NCI-H748 (cell line): Measurements from ENCODE around the gene DHH.
"Not testable (repeated sequence)": the region's sequence is repeated elsewhere in the genome, so short reads cannot be mapped to it uniquely, and the experiment has no call there.

ENCODE experiments used
- DNase-seq: peaks from one replicate; lab custom pipeline; 2025; ENCODE audit not compliant: unreplicated experiment; lab: John Stamatoyannopoulos, UW

The DHH gene

DNA sequence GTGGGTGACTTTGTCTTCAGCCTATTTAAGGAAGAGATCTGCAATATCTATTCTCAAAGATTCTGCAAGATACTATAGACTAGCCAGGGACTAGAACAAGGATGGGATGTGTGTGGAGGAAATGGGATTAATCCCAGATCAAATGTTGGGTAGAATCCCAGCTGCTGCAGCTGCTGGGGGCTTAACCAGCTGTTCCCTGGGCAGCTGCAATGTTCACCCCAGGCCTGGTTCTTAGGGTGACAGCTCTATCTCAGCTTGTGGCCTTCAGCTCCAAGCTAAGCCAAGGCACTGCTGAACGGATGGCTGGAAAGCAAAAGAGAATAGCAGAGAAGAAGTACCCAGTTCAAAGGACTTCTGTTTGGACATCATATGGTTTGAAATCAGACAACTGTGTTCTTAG, 14.8 kb downstream of the DHH start:
- DNase-seq, result no peak

DNA sequence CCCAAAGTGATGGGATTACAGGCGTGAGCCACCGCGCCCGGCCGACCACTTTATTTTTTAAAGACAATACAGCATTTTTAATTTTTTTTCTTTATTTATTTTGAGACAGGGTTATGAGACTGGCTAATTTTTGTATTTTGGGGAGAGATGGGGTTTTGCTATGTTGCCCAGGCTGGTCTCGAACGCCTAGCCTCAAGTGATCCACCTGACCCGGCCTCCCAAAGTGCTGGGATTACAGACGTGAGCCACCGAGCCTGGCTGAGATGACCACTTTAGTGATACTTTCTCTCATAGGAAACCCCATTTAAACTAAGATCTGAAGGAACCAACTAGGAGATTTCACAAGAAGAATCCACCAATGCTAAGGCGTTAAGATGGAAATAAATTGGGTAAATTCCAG, 23.6 kb downstream of the DHH start:
- no peak for DNase-seq

DNA sequence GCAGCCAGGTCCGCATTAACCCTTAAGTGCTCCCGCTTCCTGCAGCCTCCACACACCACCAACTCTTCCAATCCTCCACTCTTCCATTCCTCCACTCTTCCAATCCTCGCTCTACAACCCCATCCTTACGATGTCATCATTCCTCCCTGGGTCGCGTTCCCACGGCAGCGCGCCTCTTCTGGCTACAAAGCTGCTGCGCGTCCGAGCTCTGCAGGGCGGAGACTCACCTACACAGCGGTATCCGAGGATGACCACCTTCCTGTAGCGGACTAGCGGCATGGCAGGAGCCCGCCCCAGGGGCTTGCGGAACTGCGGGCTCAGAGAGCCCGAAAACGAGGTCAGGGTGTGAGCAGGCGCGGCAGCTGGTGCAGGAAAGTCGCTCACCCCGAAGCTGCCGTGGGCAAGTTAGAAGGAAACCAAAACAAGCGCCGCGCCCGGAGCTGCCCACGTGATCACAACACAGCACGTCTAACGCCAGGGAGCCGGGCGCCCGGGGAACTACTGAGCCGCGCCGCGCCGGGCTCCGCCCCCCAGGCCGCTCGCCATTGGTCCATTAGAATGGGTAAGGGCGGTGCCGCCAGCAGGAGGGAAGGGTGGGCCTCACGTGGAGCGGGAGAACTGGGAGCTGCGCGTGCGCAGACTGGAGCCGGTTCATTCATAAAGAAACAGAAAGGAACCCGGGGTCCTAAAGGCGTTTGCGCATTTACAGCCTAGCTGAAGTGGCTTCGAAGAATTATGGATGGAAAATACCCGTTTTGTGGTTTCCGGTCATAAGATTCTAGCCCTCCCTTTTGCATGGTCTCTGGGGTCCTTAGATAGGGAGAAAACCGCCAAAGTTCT, 24.9 kb downstream of the DHH start, which contains the start of gene RHEBL1:
TSS of gene RHEBL1 (minus strand) at position 473 of the 840 bp plus-strand sequence. CDS start at position 279, 194 bp downstream.
- DNase-seq, result peak; percentile 98

DNA sequence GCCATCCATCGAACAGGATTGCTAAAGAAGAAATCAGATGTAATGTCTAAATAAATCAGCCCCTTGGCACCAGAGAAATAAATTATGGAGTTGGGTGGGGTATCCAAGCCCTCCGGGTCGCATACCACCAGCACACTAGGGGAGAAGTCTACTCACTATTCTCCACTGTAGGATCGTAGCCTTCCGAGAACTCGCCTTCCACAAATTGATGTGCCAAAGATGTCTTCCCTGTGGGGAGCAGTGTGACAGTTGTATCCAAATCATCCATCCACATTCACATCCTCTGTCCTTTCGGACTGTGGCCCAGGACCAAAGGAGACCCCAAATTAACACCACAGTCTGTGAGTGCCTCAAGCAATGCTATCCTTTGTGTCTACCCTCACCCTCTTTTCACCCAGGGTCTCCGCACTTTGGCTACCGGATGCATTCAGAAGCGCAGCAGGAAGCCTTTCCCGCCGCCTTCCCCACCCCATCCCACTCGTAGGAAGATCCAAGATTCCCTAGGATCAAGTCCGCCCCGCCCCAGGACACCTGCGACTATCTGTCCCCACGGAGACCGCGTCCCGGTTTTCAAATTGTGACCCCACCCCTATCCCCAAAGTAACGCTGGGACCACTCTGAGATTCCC, 25.6 kb downstream of the DHH start:
- DNase-seq, result peak; percentile 32

DNA sequence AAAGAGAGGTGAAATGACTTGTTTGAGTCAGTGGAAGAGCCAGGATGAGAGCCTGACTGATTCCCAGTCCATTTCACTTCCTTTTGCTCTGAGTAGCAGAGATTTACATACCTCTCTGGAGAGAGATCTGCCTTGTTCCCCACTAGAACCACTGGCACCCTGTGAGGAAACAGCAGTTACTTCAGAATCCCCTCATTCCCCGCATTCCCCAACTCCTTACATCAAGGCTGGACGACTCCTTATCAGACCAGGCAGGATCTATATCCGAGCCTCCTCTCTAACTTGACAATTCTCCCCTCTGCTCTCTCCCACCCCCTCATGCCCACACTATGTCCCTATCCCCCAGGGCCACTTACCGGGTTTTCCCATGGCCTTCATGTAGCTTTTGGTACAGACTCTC, 28.5 kb downstream of the DHH start:
- no peak for DNase-seq

DNA sequence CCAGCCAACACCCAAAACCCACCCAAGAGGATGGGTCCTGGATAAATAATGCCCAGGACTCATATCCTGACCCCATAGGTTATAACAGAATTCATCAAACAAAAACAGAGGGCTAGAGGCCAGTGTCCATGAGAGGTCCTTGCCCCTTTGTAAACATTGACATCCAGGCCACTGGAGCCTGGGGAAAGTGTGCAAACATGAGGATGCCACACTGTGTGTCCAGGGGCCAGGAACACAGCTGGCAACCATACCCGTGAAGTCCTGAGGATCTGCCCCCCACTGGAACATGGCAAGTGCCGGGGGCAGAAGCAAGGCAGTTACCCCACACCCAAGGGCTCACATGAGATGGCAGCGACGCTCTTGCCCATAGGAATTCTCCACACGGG, 29.8 kb downstream of the DHH start:
- DNase-seq, result no peak

DNA sequence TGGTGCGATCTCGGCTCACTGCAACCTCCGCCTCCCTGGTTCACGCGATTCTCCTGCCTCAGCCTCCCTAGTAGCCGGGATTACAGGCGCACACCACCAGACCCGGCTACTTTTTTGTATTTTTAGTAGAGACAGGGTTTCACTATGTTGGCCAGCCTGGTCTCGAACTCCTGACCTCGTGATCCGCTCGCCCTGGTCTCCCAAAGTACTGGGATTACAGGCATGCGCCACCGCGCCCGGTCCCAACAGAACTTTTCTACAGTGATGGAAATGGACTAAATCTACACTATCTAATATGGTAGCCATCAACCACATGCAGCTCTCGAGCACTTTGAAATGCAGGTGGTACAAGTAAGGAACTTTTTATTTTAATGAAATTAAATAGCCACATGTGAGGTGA, 32.7 kb downstream of the DHH start:
- DNase-seq, result not testable (repeated sequence)

DNA sequence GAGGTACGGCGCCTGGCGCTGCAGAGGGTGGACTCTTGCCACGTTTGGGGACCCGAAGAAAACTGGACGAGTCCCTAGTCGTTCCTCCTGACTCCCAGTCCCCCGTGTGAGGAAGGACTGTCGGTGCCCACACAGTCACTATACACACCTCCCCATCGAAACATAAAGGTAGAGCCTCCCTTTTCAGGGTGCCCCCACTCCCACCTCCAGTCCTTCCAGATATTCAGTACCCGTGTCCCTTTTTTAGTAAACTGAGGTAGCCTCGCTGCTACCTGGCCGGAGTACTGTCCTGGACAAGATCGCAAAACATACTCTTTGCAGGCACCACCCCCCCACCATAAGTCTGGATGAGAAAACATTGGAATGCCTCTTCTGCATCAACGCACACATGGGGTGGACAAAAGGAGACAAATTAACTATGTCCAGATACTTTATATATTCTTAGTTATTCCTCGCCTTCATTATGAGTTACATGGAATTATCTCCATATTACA, 33.4 kb downstream of the DHH start:
- no peak for DNase-seq

DNA sequence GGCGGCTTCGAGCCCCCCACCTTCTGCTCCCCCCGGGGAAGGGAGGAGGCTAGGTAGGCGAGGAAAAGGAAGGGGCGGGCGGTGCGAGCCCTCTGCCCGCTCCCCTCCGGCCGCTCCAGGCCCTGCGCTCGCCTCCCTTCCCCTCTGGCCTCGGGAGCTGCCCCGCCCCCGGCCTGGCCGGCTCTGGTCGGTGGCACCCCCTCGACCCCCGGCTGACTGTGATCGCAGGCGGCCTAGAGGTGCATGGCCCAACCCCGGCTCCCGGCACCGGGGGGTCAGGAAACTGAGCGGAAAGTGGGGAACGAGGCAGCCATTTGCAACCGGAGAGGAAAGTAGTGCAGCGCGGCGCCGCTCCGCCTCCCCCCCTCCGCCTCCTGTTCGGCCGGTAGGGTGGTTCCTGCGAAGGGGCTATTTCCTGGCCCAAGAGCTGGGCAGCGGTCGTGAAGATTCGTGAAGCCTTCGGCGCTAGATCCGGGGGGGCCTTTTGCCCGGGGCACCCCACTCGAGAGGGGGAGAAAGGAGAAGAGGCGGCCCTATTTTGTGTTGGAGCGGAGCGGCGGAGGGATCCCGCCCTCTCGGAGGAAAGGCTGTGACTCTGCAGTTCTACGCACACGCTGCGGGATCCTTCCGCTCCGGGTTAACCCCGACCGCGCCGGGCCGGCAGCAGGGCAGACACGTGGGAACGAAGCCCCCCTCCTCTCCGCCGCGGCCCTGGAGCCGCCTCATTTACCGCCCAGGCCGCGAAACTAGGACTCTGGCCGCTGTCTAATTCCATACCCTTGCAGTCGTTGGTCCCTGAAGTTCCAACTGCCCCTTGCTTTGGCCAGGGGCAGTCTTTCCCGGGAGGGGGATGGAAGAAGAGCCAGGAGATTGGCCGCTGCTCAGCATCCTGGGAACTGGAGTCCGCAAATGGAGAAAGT, 34.1 kb downstream of the DHH start, which contains the start of gene KMT2D:
TSS of gene KMT2D (minus strand) at position 558 of the 920 bp plus-strand sequence. CDS start 5,470 bp downstream, outside the sequence.
- DNase-seq, result peak; percentile 97

DNA sequence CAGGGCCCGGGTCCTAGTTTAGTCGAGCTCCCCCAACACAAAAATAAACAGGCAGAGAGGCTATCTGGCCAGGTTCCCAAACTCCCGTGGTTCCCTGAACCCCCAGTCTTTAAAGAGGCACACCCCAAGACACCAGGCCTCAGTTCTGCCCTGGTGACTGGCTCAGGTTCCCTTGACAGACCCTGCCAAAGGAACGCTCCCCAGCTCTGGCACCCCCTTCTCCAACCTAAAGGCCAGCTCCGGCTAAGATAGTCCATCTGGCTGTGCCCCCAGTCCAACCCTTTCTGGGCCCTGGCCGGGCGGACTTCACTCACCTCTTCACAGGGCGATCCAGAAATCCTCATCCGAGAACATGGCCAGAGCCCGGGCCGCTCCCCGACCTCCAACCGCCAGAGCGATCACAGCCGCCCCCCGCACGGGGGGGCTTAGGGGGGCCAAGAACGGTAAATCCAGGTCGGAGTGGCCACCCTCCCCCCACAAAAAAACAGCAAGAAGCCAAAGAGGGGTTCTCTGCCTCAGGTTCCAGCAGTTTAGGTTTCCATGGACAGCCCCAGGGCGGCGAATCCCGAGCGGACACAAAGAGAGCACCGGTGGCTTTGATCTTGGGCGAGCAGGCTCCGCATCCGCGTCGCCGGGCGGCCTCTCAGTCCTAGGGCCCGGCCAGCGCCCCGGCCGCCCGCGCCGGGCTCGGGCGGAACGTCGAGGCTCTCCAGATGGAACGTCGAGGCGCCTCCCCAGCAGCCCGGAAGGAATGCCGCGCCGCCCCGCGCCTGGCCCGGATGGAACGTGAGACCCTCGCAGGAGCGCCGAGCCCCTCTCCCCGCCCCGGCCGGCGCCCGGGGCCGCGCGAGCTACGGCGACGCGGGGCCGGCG, 35.1 kb downstream of the DHH start:
- DNase-seq, result peak; percentile 45

DNA sequence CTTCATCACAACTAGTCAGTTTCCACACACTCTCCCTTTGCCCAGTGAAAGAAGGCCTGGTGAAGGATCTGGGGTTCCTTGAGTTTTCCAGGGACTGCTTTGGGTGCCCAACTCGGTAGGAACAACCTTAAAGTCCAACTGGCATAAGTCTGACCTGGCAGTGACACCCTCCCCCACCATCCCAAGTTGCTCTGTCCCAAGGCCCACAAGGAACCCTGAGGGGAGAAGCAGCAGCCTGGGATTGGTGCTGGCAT, 35.6 kb downstream of the DHH start:
- DNase-seq, result no peak

DNA sequence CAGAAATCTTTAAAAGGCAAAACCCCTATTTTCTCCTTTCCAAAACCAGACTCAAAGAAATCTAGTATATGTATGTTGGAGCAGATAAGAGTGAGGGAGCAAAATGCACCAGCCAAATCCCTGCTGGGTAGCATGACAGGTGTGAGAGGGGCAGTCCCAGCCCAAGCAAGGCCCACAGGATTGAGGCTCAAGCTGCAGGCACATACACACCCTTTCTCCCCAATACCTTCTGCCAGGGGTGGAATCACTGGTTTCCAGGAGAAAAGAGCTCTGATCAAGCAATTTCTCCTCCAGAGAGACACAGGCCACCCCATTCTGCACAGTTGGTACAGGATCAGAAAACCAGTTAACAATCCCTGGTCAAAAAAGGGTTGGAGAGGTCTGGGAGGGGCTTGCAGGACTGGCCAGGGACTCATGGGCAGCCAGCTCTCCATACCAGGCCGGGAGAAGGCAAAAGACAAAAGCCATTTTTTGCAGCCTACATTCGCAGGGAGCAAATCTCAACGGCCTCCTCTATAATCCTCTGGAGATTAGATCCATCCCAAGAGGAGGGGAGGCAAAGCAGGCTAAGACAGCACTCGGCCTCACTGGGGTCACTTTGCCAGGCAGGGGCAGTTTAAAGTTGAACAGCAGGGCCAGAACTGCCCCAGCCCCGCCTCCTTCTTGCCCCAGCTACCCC, 36.1 kb downstream of the DHH start:
- DNase-seq, result no peak

DNA sequence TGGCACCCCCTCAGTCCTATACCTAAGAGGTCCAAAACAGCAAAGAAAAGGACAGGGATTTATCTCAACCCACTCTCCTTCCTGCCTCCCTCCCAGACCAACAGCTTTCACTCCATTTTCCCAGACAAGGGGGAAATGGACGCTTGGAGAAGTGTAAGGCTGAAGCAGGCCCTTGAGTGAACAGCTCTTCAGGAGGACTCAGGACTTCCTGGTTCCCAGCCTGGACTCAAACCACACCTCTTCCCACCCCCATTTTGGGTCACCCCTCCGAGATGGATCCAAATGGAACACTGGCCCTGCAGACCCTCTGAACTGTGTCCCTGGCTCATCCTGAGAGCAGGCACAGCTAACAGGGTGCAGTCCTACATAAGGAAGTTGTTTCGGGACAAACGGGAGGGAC, 36.7 kb downstream of the DHH start:
- DNase-seq, result no peak

DNA sequence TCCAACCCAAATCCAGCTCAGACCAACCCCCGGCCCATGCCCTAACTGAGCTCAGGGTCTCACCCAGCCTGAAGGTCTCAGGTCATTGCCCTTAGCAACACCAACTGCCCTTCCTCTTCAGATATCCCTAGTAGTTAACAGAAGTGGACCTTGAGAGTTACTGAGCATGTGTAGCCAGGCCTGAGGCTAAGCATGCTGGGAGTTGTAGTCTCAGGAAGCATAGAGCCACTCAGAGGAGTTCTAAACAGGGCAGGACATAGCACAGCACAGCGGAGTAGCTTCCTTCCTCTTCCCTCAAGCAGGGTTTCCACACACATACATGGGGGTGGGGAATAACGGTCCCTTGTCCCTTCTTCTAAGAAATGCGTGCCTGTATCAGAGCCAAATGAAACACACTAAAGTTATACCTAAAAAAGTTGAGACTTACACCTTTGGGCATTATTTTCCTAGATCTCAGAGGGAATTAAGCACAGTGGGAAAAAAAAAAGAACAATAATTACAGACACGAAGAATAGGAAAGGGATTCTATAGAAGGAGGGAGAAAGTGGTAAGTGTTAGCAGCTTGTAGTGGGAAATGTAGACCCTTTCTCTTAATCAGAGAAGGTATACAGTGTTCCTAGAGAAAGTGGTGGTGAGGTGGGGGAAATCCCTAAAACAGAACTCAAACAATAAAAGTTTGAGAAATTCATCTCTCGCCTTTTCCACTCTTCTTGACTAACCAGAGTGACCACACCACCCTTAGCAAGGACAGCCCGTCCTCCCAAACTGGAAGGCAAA, 38.4 kb downstream of the DHH start:
- peak; percentile 19 for DNase-seq

DNA sequence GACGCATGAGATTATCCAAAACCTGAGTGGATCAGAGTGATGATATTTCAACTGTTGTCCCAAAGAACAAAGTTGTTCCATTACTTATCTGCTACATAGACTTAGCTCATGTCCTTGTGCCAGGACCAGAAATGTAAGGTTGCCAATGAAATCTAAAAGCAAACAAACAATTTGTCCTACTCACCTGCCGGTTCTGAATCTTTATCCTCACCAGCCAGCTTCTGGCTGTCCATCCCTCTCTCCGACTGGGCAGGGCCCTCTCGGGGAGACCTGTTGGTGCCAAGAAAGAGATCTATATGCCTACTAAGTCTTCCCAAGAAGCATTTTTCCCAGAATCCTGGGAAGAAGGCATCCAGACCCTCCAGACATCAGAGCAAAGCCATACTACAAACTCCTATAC, 39.5 kb downstream of the DHH start:
- no peak for DNase-seq

DNA sequence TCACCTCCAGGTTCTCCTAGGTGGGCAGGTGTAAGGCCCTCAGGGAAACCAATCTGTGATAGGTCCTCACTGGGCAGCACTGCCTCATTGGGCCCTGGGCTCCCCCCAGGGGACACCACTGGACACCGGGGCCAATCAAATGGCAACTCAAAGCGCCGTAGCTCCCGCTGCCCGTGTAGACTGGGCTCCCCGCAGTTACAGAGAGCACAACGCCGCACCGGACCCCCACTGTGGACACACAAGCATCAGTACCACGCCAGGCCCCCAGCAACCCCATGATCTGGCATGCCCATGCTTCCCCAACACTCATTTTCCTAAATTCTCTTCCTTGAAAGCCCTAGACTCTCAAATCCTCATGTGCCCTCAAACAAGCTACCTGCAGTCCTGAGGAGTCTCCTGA, 40.1 kb downstream of the DHH start:
- DNase-seq, result no peak

DNA sequence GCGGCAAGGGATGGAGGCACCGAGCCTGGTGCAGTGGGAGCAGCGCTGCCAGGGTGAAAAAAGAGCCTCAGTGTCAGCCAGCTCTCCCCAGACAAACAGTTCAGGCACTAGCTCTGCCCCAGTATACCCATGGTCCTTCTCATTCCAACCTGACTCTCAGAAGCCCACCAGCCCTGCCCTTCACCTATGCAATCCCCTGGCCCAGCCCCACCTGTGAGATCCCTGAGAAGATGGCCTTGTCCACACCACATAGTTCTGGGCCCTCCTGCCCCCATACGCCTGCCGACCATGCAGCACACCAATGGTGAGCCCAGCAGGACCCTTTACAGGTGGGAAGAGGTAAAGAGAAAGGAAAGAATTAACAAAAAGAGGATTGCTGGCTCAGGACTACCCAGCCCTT, 40.5 kb downstream of the DHH start:
- DNase-seq, result no peak

DNA sequence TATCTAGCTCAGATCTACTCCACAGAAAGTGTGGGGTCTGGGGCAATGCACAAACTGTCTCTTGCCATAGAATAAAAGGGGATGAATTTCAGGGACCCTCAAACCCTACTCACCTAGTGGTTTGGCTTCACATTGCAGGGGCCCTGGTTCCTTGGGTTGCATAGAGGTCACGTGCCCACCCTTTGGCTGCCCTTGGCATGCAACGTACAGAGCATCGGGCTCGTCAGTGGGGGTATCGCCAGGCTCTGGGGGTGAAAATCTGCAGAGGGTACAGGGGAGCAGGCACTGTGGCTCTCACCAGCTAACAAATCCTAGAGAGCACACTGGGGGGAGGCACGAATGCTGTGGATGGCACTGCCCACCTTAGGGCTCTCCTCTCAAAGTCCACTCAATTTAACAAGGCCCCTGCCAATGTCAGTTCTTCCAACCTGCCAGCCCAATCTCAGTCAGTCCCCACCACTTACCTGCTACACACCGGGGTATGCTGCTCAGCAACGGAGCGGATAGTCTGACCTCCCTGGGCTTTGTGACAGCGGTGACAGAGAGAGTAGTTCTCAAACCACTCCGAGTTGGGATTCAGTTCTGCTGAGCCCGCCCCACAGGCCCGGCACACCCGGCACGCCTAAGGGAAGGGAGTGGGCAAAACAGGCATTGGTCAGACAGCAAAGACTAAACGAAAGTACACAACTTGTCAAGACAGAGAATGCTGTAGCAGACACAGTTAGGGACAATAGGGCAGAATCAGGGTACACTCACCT, 42.0 kb downstream of the DHH start:
- DNase-seq, result no peak
